ENCODE measurements around the gene CCDC40. TPM values are rescaled to one million over a fixed set of nuclear protein-coding genes. Genes with fewer than 3 reads are reported as not detected.

CCDC40 gene
- total RNA-seq, 1 experiment from 2014 or later = 14.2 TPM

- Histone ChIP-seq H3K4me3 (no peak overlapping the region), H2AFZ (no peak overlapping the region), H3K79me2 (ENCODE audit: low read depth) (no peaks in the 10 kb centered on the region), H4K20me1 (ENCODE audit: insufficient read depth) (no peaks in the 10 kb centered on the region), H3K9me3 (ENCODE audit: insufficient read depth, low read depth) (no peaks in the 10 kb centered on the region), H3K27me3 (ENCODE audit: insufficient read depth, low read depth) (no peaks in the 10 kb centered on the region), H3K36me3 (ENCODE audit: low read depth) (no peaks in the 10 kb centered on the region), H3K9me2 (ENCODE audit: insufficient read depth) (no peaks in the 10 kb centered on the region), H3F3A (ENCODE audit: insufficient read depth, low read depth) (peaks cover 12% of the 10 kb centered on the region; the same call in 1 of the 2 replicates), H3K4me1 (replicated peaks; ENCODE audit: insufficient read depth) (peaks cover under 1% of the 10 kb centered on the region), H3K4me2 (no peak overlapping the region), H3K27ac (no peak overlapping the region)
- no TSS peak for BruUV-seq (replicated peaks)
- TF ChIP-seq CTCF (conservative IDR thresholded peaks at IDR 0.05) (no peak), EZH2 (IDR thresholded peaks at IDR 0.05; ENCODE audit: low read depth) (no peak)
- intact Hi-C loops (cut with micrococcal nuclease; ENCODE audit: unreplicated experiment) = no loop called here
- ChIA-PET CTCF (interaction anchor here (0.5 kb wide), 1 partner anchor 159 kb away, joined by 4 read pairs; no protein-coding TSS in a partner anchor), POLR2A (ENCODE audit: unreplicated experiment) (no interaction called here)
- no peak for DNase-seq
These were observed 36.3 kb upstream of the CCDC40 start for GRCh38 chr17:80000136-80000535.

- H3K27ac ChIP-seq = no peak overlapping the region
- H3K27me3 ChIP-seq (ENCODE audit: insufficient read depth, low read depth) = no peaks in the 10 kb centered on the region
- no peak for DNase-seq
- H3K36me3 ChIP-seq (ENCODE audit: low read depth) = no peaks in the 10 kb centered on the region
- 0 out of 2 replicates have a peak, but pooled peaks cover 11% of the 10 kb centered on the region for H3F3A ChIP-seq (ENCODE audit: insufficient read depth, low read depth)
- no peaks in the 10 kb centered on the region for H3K9me3 ChIP-seq (ENCODE audit: insufficient read depth, low read depth)
- H4K20me1 ChIP-seq (ENCODE audit: insufficient read depth) = no peaks in the 10 kb centered on the region
- TF ChIP-seq EZH2 (IDR thresholded peaks at IDR 0.05; ENCODE audit: low read depth) (no peak), CTCF (conservative IDR thresholded peaks at IDR 0.05) (no peak)
- H2AFZ ChIP-seq = no peak overlapping the region
- no peaks in the 10 kb centered on the region for H3K4me1 ChIP-seq (replicated peaks; ENCODE audit: insufficient read depth)
- no TSS peak for BruUV-seq (replicated peaks)
- no peaks in the 10 kb centered on the region for H3K79me2 ChIP-seq (ENCODE audit: low read depth)
- H3K9me2 ChIP-seq (ENCODE audit: insufficient read depth) = no peaks in the 10 kb centered on the region
- intact Hi-C loops (cut with micrococcal nuclease; ENCODE audit: unreplicated experiment) = no loop called here
- no peak overlapping the region for H3K4me2 ChIP-seq
- ChIA-PET CTCF (interaction anchor here (0.6 kb wide), 1 partner anchor 228 kb away, joined by 7 read pairs; no protein-coding TSS in a partner anchor), POLR2A (ENCODE audit: unreplicated experiment) (no interaction called here)
- H3K4me3 ChIP-seq = no peak overlapping the region
These were observed 35.3 kb upstream of the CCDC40 start for GRCh38 chr17:80000981-80001775.

GRCh38 chr17:80002070-80002641, 34.3 kb upstream of the CCDC40 start:
- BruUV-seq (replicated peaks) = no TSS peak
- intact Hi-C loops (cut with micrococcal nuclease; ENCODE audit: unreplicated experiment) = no loop called here
- CTCF ChIA-PET = no interaction called here

More at GRCh38 chr17:80002070-80002641, 34.3 kb upstream of the CCDC40 start:
- 0 out of 2 replicates have a peak, but pooled peaks cover 8% of the 10 kb centered on the region for H3F3A ChIP-seq (ENCODE audit: insufficient read depth, low read depth)
- H3K79me2 ChIP-seq (ENCODE audit: low read depth) = no peaks in the 10 kb centered on the region
- no peak overlapping the region for H3K4me2 ChIP-seq
- no peaks in the 10 kb centered on the region for H3K9me2 ChIP-seq (ENCODE audit: insufficient read depth)
- TF ChIP-seq EZH2 (IDR thresholded peaks at IDR 0.05; ENCODE audit: low read depth) (no peak), CTCF (conservative IDR thresholded peaks at IDR 0.05) (no peak)
- H3K4me3 ChIP-seq = no peak overlapping the region
- no peaks in the 10 kb centered on the region for H3K36me3 ChIP-seq (ENCODE audit: low read depth)
- no peak overlapping the region for H3K27ac ChIP-seq
- H4K20me1 ChIP-seq (ENCODE audit: insufficient read depth) = no peaks in the 10 kb centered on the region
- no peak for DNase-seq
- H3K27me3 ChIP-seq (ENCODE audit: insufficient read depth, low read depth) = no peaks in the 10 kb centered on the region
- H3K4me1 ChIP-seq (replicated peaks; ENCODE audit: insufficient read depth) = no peaks in the 10 kb centered on the region
- no peaks in the 10 kb centered on the region for H3K9me3 ChIP-seq (ENCODE audit: insufficient read depth, low read depth)
- POLR2A ChIA-PET (ENCODE audit: unreplicated experiment) = no interaction called here
- H2AFZ ChIP-seq = no peak overlapping the region
